ENCODE measurements around the gene ZBED2. TPM values are rescaled to one million over a fixed set of nuclear protein-coding genes. Genes with fewer than 3 reads are reported as not detected.
A peak's percentile ranks its signal among the peaks of the same experiment; 100 is the strongest.

The ZBED2 gene
- polyA plus RNA-seq, 1 of the 3 experiments (the other 2 are of a cell fraction): 0.76 TPM

- TF ChIP-seq CTCF (IDR thresholded peaks at IDR 0.05): no peak
- TF ChIP-seq RFX5 (IDR thresholded peaks at IDR 0.05; ENCODE audit: low read length): no peak
- peak; percentile 29 to 95; a peak in 3 of 4 replicates for TF ChIP-seq EP300 (IDR thresholded peaks at IDR 0.05; ENCODE audit: borderline replicate concordance in 1 of 2, low read depth in 1 of 2, low read length in 1 of 2)
- 0 out of 2 replicates have a peak, but pooled peaks have one; percentile 44 for TF ChIP-seq POLR2AphosphoS5 (IDR thresholded peaks at IDR 0.05; ENCODE audit: low read depth, low read length)
- TF ChIP-seq CHD2 (IDR thresholded peaks at IDR 0.05; ENCODE audit: low read length, partially characterized antibody): no peak
Observed at GRCh38 chr3:111582120-111582474, 13.0 kb downstream of the ZBED2 start (continued).

GRCh38 chr3:111581403-111582119 lies 13.6 kb downstream of the ZBED2 start:
- Histone ChIP-seq H3K79me2 (ENCODE audit: insufficient read depth) (no peaks in the 10 kb centered on the region), H3K36me3 (replicated peaks in 1 of 2; ENCODE audit: control insufficient read depth in 1 of 2, insufficient read depth in 2 of 2, low read length in 1 of 2) (no peaks in the 10 kb centered on the region), H3K9me2 (no peaks in the 10 kb centered on the region), H2AFZ (ENCODE audit: low read depth) (no peak overlapping the region), H3F3A (replicated peaks; ENCODE audit: insufficient read depth) (peaks cover 23% of the 10 kb centered on the region), H3K27me3 (ENCODE audit: insufficient read depth) (no peaks in the 10 kb centered on the region), H3K4me3 (ENCODE audit: low read depth in 2 of 2, low read length in 1 of 2) (no peak overlapping the region), H4K20me1 (ENCODE audit: insufficient read depth) (no peaks in the 10 kb centered on the region), H3K4me2 (peak overlapping the region; percentile 1; the same call in 1 of the 2 replicates), H3K9ac (no peak overlapping the region), H3K27ac (ENCODE audit: low read depth in 2 of 2, low read length in 1 of 2) (peak overlapping the region; percentile 43 to 95; a peak in 3 of 4 replicates), H3K4me1 (ENCODE audit: control insufficient read depth in 1 of 2, insufficient read depth in 2 of 2, low read depth in 1 of 2, low read length in 1 of 2) (peaks cover 0 to 20% of the 10 kb centered on the region in 2 experiments; a peak in 1 of 4 replicates), H3K9me3 (no peaks in the 10 kb centered on the region)
- CTCF ChIA-PET: no interaction called here
- 22% methylated on average over 2 of the region's 2 CpGs for WGBS (ENCODE audit: low lambda C conversion rate)
- TF ChIP-seq NFIC (IDR thresholded peaks at IDR 0.05; ENCODE audit: borderline replicate concordance) (peak; percentile 31; the same call in 1 of the 2 replicates), ZBTB33 (IDR thresholded peaks at IDR 0.05; ENCODE audit: borderline replicate concordance, low read depth) (peak; percentile 26; the same call in 1 of the 2 replicates), USF2 (IDR thresholded peaks at IDR 0.05; ENCODE audit: borderline replicate concordance, low read depth, low read length) (no peak), RXRA (IDR thresholded peaks at IDR 0.05; ENCODE audit: borderline replicate concordance, low read depth) (peak; percentile 16; the same call in 1 of the 2 replicates), POLR2AphosphoS5 (IDR thresholded peaks at IDR 0.05; ENCODE audit: low read depth, low read length) (peak; percentile 6; the same call in 1 of the 2 replicates), RAD21 (IDR thresholded peaks at IDR 0.05; ENCODE audit: low read length) (no peak), FOXM1 (IDR thresholded peaks at IDR 0.05; ENCODE audit: low read depth) (peak; percentile 89), TCF12 (IDR thresholded peaks at IDR 0.05) (peak; percentile 64; the same call in 1 of the 2 replicates), JUND (IDR thresholded peaks at IDR 0.05) (peak; percentile 88), PBX3 (IDR thresholded peaks at IDR 0.05) (peak; percentile 57; the same call in 1 of the 2 replicates)
- POLR2A ChIA-PET: no interaction called here
- no peak for DNase-seq

Measured in SK-N-SH (cell line).